Measurements from ENCODE around the gene STK33.
A peak's percentile ranks its signal among the peaks of the same experiment; 100 is the strongest.
"Not testable (repeated sequence)": the region's sequence is repeated elsewhere in the genome, so short reads cannot be mapped to it uniquely, and the experiment has no call there.

The STK33 gene

DNA sequence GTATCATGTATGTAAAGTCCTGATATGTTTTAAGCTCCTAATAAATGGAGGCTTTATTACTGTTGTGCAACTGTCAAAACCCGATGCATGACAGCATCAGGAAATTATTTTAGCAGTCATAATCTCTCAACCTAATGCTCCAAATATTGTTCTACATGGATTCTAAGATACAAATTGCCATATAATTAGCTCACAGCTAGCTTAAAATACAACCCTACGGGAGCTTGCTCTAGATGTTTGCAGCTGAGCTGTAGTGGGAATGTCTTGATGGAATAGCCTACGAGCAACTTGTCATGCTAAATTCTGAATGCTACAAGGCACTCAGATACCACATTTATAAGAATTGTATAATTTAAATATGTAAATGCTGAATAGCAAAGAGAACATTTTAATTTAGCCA lies 109.8 kb downstream of the STK33 start:
- DNase-seq, result no peak
- Histone ChIP-seq H3K9me3 (ENCODE audit: control extremely low read depth in 1 of 5, control insufficient read depth in 4 of 5, insufficient read depth in 2 of 5, low read depth in 1 of 5, low read length in 4 of 5) (peaks cover 0 to 13% (median 6%) of the 10 kb centered on the region in 5 experiments), H3K36me3 (ENCODE audit: control insufficient read depth in 4 of 4, insufficient read depth in 4 of 4, low read length in 3 of 4) (no peaks in the 10 kb centered on the region), H3K27ac (ENCODE audit: insufficient read depth in 1 of 2, low read depth in 1 of 2, low read length in 2 of 2, poor library complexity in 1 of 2, severe bottlenecking in 2 of 2) (no peak overlapping the region), H3K4me1 (ENCODE audit: control extremely low read depth in 1 of 4, control insufficient read depth in 4 of 4, insufficient read depth in 4 of 4, low read length in 3 of 4) (no peaks in the 10 kb centered on the region), H3K4me3 (ENCODE audit: control insufficient read depth in 1 of 7, extremely low read depth in 1 of 7, insufficient read depth in 4 of 7, low read depth in 2 of 7, low read length in 6 of 7) (no peak overlapping the region), H3K27me3 (replicated peaks in 2 of 5; ENCODE audit: control insufficient read depth in 4 of 5, insufficient read depth in 5 of 5, low read length in 4 of 5) (no peaks in the 10 kb centered on the region)
- WGBS (ENCODE audit: insufficient coverage), result no CpG with 5 or more reads among the region's 3 CpGs
- ChIA-PET POLR2A (no interaction called here), CTCF (no interaction called here)

DNA sequence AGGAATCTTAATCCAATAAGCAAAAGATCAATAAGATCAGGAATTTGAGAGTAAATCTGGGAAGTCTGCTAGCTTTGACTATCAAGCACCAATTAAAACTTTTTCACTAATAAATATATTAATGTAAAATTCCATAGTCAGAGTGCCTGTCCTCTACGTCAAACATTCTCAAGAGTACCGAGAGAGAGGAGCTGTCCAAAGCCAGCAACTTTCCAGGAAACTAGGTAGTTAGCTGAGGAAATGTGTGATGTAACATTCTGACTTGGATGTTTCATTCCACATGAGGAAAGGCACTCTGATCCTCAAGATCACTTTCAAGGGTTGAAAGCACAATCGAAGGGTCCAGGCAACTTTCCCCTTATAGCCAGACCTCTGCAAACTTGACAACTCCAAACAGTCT lies 113.2 kb downstream of the STK33 start:
- no peak for DNase-seq
- ChIA-PET POLR2A (no interaction called here), CTCF (no interaction called here)
- H3K27ac ChIP-seq (ENCODE audit: insufficient read depth in 1 of 2, low read depth in 1 of 2, low read length in 2 of 2, poor library complexity in 1 of 2, severe bottlenecking in 2 of 2), result no peak overlapping the region
- H3K4me3 ChIP-seq (ENCODE audit: control insufficient read depth in 1 of 7, extremely low read depth in 1 of 7, insufficient read depth in 4 of 7, low read depth in 2 of 7, low read length in 6 of 7), result no peak overlapping the region
- H3K36me3 ChIP-seq (ENCODE audit: control insufficient read depth in 4 of 4, insufficient read depth in 4 of 4, low read length in 3 of 4), result peaks cover 0 to 2% (median 0%) of the 10 kb centered on the region in 4 experiments
- 94% methylated on average over 3 of the region's 3 CpGs for WGBS (ENCODE audit: insufficient coverage)
- peaks cover 0 to 4% (median 0%) of the 10 kb centered on the region in 5 experiments for H3K9me3 ChIP-seq (ENCODE audit: control extremely low read depth in 1 of 5, control insufficient read depth in 4 of 5, insufficient read depth in 2 of 5, low read depth in 1 of 5, low read length in 4 of 5)
- H3K27me3 ChIP-seq (replicated peaks in 2 of 5; ENCODE audit: control insufficient read depth in 4 of 5, insufficient read depth in 5 of 5, low read length in 4 of 5), result no peaks in the 10 kb centered on the region
- no peaks in the 10 kb centered on the region for H3K4me1 ChIP-seq (ENCODE audit: control extremely low read depth in 1 of 4, control insufficient read depth in 4 of 4, insufficient read depth in 4 of 4, low read length in 3 of 4)

DNA sequence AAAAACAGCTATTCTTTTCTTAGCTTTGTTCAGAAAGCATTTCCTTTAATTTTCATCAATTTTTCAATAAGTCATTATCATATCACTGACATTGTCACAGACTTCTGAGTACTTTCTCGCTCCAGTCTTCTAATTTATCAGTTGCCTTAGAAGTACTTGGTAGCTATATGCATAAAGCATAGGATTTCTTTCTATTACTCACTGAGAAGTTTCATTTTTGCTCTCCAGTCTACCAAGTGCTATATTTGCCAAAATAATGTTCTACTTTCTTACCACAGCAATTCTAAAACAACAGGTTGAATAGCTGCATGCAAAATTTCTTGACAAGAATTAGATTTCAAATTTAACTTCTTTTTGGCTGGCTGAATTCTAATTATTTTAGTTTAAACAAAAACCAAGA lies 116.3 kb downstream of the STK33 start:
- Histone ChIP-seq H3K27me3 (replicated peaks in 2 of 5; ENCODE audit: control insufficient read depth in 4 of 5, insufficient read depth in 5 of 5, low read length in 4 of 5) (no peaks in the 10 kb centered on the region), H3K9me3 (ENCODE audit: control extremely low read depth in 1 of 5, control insufficient read depth in 4 of 5, insufficient read depth in 2 of 5, low read depth in 1 of 5, low read length in 4 of 5) (peaks cover 0 to 4% (median 0%) of the 10 kb centered on the region in 5 experiments), H3K4me1 (ENCODE audit: control extremely low read depth in 1 of 4, control insufficient read depth in 4 of 4, insufficient read depth in 4 of 4, low read length in 3 of 4) (no peaks in the 10 kb centered on the region), H3K27ac (ENCODE audit: insufficient read depth in 1 of 2, low read depth in 1 of 2, low read length in 2 of 2, poor library complexity in 1 of 2, severe bottlenecking in 2 of 2) (no peak overlapping the region), H3K36me3 (ENCODE audit: control insufficient read depth in 4 of 4, insufficient read depth in 4 of 4, low read length in 3 of 4) (peaks cover 0 to 9% (median 0%) of the 10 kb centered on the region in 4 experiments), H3K4me3 (ENCODE audit: control insufficient read depth in 1 of 7, extremely low read depth in 1 of 7, insufficient read depth in 4 of 7, low read depth in 2 of 7, low read length in 6 of 7) (no peak overlapping the region)
- ChIA-PET CTCF (no interaction called here), POLR2A (no interaction called here)
- no CpG with 5 or more reads among the region's 1 CpG for WGBS (ENCODE audit: insufficient coverage)
- DNase-seq, result no peak

DNA sequence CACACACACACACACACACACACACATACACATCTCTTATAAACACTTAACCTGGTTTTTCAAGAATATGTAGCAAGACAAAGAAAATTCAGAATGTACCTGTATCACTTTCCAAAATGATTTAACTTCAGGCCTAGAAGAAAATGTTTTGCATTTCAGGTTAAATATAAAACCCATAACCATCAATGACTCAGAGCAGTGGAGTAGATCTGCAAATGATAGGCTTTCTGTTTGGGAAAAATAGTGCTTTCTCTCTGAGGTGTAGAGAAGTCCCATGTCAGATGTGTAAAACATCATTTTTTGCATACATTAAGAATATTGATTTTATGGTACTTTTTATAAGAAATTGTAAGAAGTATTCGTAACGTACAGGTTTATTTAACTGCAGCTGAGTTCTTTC lies 116.9 kb downstream of the STK33 start:
- Histone ChIP-seq H3K9me3 (ENCODE audit: control extremely low read depth in 1 of 5, control insufficient read depth in 4 of 5, insufficient read depth in 2 of 5, low read depth in 1 of 5, low read length in 4 of 5) (peaks cover 0 to 4% (median 0%) of the 10 kb centered on the region in 5 experiments), H3K4me3 (ENCODE audit: control insufficient read depth in 1 of 7, extremely low read depth in 1 of 7, insufficient read depth in 4 of 7, low read depth in 2 of 7, low read length in 6 of 7) (no peak overlapping the region), H3K4me1 (ENCODE audit: control extremely low read depth in 1 of 4, control insufficient read depth in 4 of 4, insufficient read depth in 4 of 4, low read length in 3 of 4) (no peaks in the 10 kb centered on the region), H3K36me3 (ENCODE audit: control insufficient read depth in 4 of 4, insufficient read depth in 4 of 4, low read length in 3 of 4) (peaks cover 0 to 9% (median 0%) of the 10 kb centered on the region in 4 experiments), H3K27me3 (replicated peaks in 2 of 5; ENCODE audit: control insufficient read depth in 4 of 5, insufficient read depth in 5 of 5, low read length in 4 of 5) (no peaks in the 10 kb centered on the region), H3K27ac (ENCODE audit: insufficient read depth in 1 of 2, low read depth in 1 of 2, low read length in 2 of 2, poor library complexity in 1 of 2, severe bottlenecking in 2 of 2) (no peak overlapping the region)
- WGBS (ENCODE audit: insufficient coverage), result no CpG with 5 or more reads among the region's 2 CpGs
- CTCF ChIA-PET, result no interaction called here
- no peak for DNase-seq
- POLR2A ChIA-PET, result no interaction called here

DNA sequence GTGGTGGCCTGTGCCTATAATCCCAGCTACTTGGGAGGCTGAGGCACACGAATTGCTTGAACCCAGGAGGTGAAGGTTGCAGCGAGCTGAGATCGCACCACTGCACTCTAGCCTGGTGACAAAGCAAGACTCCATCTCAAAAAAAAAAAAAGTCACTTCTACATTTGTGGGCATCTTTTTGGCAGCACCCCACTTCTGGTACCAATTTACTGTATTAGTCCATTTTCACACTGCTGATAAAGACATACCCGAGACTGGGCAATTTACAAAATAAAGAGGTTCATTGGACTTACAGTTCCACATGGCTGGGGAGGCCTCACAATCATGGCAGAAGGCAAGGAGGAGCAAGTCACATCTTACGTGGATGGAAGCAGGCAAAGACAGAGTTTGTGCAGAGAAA lies 126.2 kb downstream of the STK33 start:
- Histone ChIP-seq H3K36me3 (ENCODE audit: control insufficient read depth in 4 of 4, insufficient read depth in 4 of 4, low read length in 3 of 4) (peaks cover 0 to 32% (median 4%) of the 10 kb centered on the region in 4 experiments), H3K9me3 (ENCODE audit: control extremely low read depth in 1 of 5, control insufficient read depth in 4 of 5, insufficient read depth in 2 of 5, low read depth in 1 of 5, low read length in 4 of 5) (peaks cover 4 to 33% (median 5%) of the 10 kb centered on the region in 5 experiments)
- peak in 1 of 3 donors; percentile 4 for DNase-seq
- H3K27ac ChIP-seq (ENCODE audit: insufficient read depth in 1 of 2, low read depth in 1 of 2, low read length in 2 of 2, poor library complexity in 1 of 2, severe bottlenecking in 2 of 2); H3K4me3 ChIP-seq (ENCODE audit: control insufficient read depth in 1 of 7, extremely low read depth in 1 of 7, insufficient read depth in 4 of 7, low read depth in 2 of 7, low read length in 6 of 7); H3K27me3 ChIP-seq (replicated peaks in 2 of 5; ENCODE audit: control insufficient read depth in 4 of 5, insufficient read depth in 5 of 5, low read length in 4 of 5); CTCF ChIA-PET; H3K4me1 ChIP-seq (ENCODE audit: control extremely low read depth in 1 of 4, control insufficient read depth in 4 of 4, insufficient read depth in 4 of 4, low read length in 3 of 4); POLR2A ChIA-PET: not testable (repeated sequence)
- WGBS (ENCODE audit: insufficient coverage), result 100% methylated on average over 2 of the region's 5 CpGs

DNA sequence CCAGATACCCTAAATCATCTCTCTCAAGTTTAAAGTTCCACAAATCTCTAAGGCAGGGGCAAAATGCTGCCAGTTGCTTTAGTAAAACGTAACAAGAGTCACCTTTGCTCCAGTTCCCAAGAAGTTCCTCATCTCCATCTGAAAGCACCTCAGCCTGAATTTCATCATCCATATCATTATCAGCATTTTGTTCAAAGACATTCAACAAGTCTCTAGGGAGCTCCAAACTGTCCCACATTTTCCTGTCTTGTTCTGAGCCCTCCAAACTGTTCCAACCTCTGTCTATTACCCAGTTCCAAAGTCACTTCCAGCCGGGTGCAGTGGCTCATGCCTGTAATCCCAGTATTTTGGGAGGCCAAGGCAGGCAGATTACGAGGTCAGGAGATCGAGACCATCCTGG lies 126.7 kb downstream of the STK33 start:
- H3K4me3 ChIP-seq (ENCODE audit: control insufficient read depth in 1 of 7, extremely low read depth in 1 of 7, insufficient read depth in 4 of 7, low read depth in 2 of 7, low read length in 6 of 7); POLR2A ChIA-PET; H3K4me1 ChIP-seq (ENCODE audit: control extremely low read depth in 1 of 4, control insufficient read depth in 4 of 4, insufficient read depth in 4 of 4, low read length in 3 of 4); DNase-seq; CTCF ChIA-PET; H3K27me3 ChIP-seq (replicated peaks in 2 of 5; ENCODE audit: control insufficient read depth in 4 of 5, insufficient read depth in 5 of 5, low read length in 4 of 5); H3K27ac ChIP-seq (ENCODE audit: insufficient read depth in 1 of 2, low read depth in 1 of 2, low read length in 2 of 2, poor library complexity in 1 of 2, severe bottlenecking in 2 of 2): not testable (repeated sequence)
- peaks cover 0 to 32% (median 4%) of the 10 kb centered on the region in 4 experiments for H3K36me3 ChIP-seq (ENCODE audit: control insufficient read depth in 4 of 4, insufficient read depth in 4 of 4, low read length in 3 of 4)
- WGBS (ENCODE audit: insufficient coverage), result 67% methylated on average over 1 of the region's 4 CpGs
- peaks cover 4 to 33% (median 5%) of the 10 kb centered on the region in 5 experiments for H3K9me3 ChIP-seq (ENCODE audit: control extremely low read depth in 1 of 5, control insufficient read depth in 4 of 5, insufficient read depth in 2 of 5, low read depth in 1 of 5, low read length in 4 of 5)

DNA sequence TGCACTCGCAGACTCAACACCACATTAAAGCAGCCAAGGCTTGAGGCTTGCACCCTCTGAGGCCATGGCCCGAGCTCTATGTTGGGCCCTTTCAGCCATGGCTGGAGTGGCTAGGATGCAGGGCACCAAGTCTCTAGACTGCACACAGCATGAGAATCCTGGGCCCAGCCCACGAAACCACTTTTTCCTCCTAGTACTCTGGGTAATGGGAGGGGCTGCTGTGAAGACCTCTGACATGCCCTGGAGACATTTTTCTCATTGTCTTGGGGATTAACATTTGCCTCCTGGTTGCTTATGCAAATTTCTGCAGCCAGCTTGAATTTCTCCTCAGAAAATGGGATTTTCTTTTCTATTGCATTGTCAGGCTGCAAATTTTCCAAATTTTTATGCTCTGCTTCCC lies 127.1 kb downstream of the STK33 start:
- POLR2A ChIA-PET; H3K4me3 ChIP-seq (ENCODE audit: control insufficient read depth in 1 of 7, extremely low read depth in 1 of 7, insufficient read depth in 4 of 7, low read depth in 2 of 7, low read length in 6 of 7); H3K27me3 ChIP-seq (replicated peaks in 2 of 5; ENCODE audit: control insufficient read depth in 4 of 5, insufficient read depth in 5 of 5, low read length in 4 of 5); H3K27ac ChIP-seq (ENCODE audit: insufficient read depth in 1 of 2, low read depth in 1 of 2, low read length in 2 of 2, poor library complexity in 1 of 2, severe bottlenecking in 2 of 2); CTCF ChIA-PET; DNase-seq; H3K4me1 ChIP-seq (ENCODE audit: control extremely low read depth in 1 of 4, control insufficient read depth in 4 of 4, insufficient read depth in 4 of 4, low read length in 3 of 4): not testable (repeated sequence)
- peaks cover 0 to 32% (median 4%) of the 10 kb centered on the region in 4 experiments for H3K36me3 ChIP-seq (ENCODE audit: control insufficient read depth in 4 of 4, insufficient read depth in 4 of 4, low read length in 3 of 4)
- H3K9me3 ChIP-seq (ENCODE audit: control extremely low read depth in 1 of 5, control insufficient read depth in 4 of 5, insufficient read depth in 2 of 5, low read depth in 1 of 5, low read length in 4 of 5), result peaks cover 4 to 33% (median 5%) of the 10 kb centered on the region in 5 experiments
- 100% methylated on average over 2 of the region's 3 CpGs for WGBS (ENCODE audit: insufficient coverage)

All from common myeloid progenitor, CD34-positive (primary cell).